HG03439 (cell line): ENCODE data around the gene RHOBTB1.
A peak's percentile ranks its signal among the peaks of the same experiment; 100 is the strongest.
"Not testable (repeated sequence)": the region's sequence is repeated elsewhere in the genome, so short reads cannot be mapped to it uniquely, and the experiment has no call there.

Source experiments
- ATAC-seq: cut with Tn5 transposase; IDR thresholded peaks from one replicate; pipeline ENCODE4 v1.9.1; 2021; ENCODE audit warnings: mild to moderate bottlenecking, moderate library complexity; ENCODE audit not compliant: unreplicated experiment

RHOBTB1 gene

DNA sequence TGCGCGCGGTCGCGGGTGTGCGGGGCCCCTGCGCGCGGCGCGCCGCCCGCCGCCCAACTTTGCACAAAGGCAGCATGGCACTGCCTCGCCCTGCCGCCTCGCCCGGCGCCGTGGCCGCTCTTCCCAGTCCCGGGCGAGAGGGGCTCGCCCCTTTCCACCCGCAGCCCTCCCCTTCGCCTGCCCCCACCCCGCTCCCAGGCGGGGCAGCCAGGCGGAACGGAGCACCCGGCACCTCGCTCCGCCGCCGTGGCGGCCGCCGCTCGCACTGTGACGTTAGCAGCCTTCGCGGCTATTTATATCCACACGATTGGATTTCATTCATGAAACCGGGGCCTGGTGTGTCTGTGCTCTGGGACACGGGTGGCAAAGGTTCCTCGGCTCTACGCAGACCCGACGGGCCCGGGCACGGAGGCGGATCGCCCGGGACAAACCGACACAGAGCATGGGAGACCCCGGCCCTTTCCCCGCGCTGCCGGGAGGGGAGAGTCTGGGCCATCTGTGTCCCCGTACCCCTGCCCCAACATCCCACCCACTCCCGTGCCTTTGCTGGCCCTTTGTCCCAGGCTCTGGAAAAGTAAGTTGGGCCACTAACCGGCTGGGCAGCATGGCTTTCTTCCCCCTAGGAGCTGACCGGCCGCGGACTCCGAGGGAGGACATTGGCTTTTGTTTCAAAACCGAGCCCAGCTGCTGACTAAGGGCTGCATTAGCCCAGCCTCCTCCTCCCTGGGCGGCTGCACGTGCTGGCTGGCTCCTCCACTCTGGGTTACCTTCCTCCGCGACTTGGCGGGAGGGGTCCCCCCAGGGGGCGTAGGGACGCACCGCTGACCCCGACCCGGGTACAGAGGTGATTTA is at the start of gene RHOBTB1:
RHOBTB1 (minus strand) TSS at position 128 of the 852 bp plus-strand sequence. CDS start 32,643 bp downstream, outside the sequence.
- ATAC-seq, result peak; percentile 53

- no peak for ATAC-seq
These were observed 48.7 kb upstream of the RHOBTB1 start for GRCh38 chr10:60992636-60993035.

GRCh38 chr10:60990663-60991062 is 46.7 kb upstream of the RHOBTB1 start:
- ATAC-seq, result no peak

GRCh38 chr10:60989400-60989876 is 45.5 kb upstream of the RHOBTB1 start:
- ATAC-seq, result no peak

DNA sequence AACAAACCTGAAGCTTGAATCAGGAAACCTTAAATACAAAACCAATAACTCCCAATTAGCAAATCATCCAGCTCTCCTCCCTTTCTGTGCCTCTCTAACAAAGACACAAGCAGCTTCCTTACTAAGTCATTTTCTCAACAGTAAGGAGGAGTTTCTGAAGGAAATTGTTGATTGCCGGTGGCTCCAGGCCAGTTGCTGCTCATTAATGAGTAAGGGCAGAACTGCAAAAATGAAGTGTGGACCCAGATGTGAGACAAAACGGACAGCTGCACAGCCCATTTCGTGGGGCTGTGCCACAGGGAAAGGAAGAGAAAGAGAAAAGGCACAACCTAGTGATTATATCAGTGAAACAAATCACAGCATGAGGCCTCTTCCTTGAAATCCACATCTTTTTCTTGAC is 42.8 kb upstream of the RHOBTB1 start:
- ATAC-seq, result no peak

DNA sequence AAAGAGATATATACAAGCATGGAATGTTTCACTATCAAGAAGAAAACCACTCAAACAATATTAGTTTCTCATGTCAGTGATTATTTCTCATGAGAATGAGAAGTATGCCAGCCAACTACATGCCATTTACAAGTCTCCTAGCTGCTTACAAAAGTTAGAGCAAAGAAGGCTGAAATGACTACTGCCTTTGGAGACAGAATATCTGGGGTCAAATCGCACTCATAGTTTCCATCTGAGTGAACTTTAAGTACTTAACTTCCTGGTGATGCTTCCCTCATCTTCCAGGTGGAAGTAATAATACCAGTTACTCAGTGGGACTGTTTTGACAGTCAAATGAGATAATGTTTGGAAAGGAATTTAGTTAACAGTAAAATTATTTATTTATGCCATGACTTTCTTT is 42.0 kb upstream of the RHOBTB1 start:
- ATAC-seq, result no peak

- no peak for ATAC-seq
These were observed 37.0 kb upstream of the RHOBTB1 start for GRCh38 chr10:60980997-60981396.

DNA sequence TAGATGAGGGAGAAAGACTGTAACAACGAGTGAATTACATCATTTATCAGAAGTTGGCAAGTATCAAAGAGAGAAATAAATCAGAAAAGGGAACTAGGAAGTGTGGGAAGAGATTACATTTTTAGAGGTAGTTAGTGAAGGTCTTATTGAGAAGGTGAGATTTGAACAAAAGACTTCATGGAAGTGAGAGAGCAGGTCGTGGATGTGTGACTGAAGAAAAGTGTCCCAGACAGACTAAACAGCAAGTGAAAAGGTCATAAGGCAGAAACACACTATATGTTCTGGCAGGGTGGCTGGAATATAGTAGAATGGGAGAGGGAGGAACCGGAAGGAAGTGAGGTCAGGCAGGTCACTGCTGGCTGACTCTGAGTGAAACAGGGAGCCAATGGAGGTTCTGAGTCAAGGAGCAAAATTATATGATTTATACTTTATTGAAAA is 35.7 kb upstream of the RHOBTB1 start:
- ATAC-seq, result no peak

GRCh38 chr10:60978287-60979115 is 34.5 kb upstream of the RHOBTB1 start:
- no peak for ATAC-seq

DNA sequence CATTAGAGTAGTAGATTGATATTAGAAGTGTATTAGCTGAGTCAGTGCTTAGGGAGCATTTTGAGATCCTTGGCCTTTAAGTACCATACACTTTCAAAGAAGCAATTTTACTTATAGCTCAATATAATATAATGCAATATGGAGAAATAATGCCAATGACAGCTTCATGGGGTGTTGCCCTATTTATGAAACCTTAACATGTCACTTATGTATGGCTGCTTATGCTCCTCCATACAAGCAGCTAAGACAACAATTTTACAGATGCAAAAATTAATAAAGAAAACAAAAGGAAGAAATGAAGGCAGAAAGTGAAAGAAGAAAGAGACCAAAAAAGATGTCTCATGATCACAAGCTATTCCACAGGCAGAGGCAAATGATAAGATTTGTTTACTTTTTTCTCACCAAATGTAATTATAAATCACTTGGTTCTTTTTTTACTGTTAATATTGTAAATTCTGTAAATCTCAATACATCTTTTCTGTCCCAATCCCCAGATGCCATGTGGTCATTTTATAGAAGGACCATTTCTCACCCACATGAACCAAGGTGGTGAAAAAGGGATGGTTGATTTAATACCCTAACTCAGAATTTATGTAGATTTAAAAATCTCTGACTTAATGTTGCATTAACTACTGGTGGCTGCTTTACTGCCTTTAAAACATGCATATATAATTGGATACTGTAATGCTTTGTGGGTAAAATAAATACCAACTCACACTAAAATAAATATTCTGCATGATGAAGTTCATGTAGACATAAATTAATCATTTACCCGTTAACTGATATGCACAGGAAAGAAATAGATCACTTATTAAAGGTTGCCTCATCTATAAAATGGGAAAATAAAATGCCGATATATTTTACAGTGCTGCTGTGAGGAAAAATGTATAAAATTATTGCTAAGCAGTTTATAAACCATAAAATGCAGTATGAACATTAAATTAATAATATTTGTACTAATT is 33.5 kb upstream of the RHOBTB1 start:
- no peak for ATAC-seq

DNA sequence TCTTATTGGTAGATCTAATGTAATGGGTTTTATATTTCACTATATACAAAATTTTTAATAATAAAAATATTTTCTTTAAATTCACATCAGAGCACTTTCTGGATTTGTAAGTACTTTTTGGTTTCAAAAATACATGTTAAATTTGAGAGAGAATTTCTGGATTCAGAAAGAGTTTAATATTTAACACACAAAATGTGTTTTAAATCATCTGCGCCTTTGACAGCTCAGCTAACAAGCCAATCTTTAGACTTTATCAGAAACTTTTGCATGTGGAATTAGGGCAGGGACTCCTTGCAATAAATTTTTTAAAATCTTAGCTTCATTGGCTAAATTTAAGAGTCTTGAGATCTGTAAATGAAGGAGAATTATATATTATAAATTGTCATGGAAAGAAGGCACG is 32.7 kb upstream of the RHOBTB1 start:
- ATAC-seq, result no peak

GRCh38 chr10:60975716-60976115 is 31.7 kb upstream of the RHOBTB1 start:
- ATAC-seq, result no peak

- ATAC-seq, result no peak
These were observed 30.6 kb upstream of the RHOBTB1 start for GRCh38 chr10:60974463-60975149.

DNA sequence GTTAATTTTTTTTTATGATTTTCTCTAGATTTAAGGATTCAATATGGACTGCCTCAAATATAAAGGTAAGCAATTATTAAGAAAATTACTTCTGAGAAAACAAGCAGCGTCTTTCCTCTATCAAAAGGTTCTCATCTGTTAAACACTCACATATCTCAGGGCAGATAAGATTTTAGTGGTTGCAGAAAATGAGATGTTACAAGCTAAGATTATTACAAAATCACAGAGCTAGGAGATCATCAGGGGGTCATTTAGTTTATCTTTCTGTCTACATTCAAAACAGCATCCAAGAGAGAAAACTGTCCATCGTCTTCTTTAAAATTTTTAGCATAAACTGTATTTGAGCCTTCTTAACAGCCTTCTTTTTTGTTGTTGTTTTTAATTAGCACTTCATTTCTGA is 29.1 kb upstream of the RHOBTB1 start:
- ATAC-seq, result no peak

GRCh38 chr10:60972181-60972580 is 28.2 kb upstream of the RHOBTB1 start:
- ATAC-seq, result not testable (repeated sequence)

GRCh38 chr10:60970526-60970925 is 26.5 kb upstream of the RHOBTB1 start:
- no peak for ATAC-seq

DNA sequence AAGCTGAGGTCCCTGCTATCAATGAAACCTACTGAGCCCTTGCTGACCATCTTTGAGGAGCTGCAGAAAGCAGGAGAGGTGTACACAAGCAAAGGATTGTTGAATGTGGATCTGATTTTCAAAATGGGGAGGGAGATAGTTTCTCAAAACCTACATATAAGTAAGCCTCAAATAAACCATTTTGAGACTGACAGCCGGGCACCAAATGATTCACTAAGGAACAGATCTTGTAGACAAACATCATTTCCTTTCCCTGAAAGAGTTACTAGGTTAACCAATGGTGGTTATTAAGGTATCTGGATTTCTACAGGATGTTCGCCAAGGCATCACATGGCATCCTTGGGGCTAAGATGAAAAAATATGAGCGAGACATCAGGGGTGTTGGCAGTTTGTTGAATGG is 24.5 kb upstream of the RHOBTB1 start:
- ATAC-seq, result no peak

GRCh38 chr10:60967854-60968484 is 24.0 kb upstream of the RHOBTB1 start:
- no peak for ATAC-seq

DNA sequence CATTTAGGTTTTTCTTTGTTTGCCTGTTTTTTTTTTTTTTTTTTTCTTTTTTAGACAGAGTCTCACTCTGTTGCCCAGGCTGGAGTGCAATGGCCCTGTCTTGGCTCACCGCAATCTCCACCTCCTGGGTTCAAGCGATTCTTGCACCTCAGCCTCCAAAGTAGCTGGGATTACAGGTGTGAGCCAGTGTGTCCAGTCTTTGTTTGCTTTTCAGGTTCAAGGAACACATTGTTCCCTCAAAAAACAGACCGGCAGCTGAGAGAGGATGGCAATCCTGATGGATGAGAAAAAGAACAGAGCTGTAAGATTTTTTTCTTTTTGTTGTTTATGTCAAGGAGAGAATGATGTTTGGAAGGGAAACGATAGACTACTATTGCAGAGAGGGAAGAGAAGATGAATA is 23.3 kb upstream of the RHOBTB1 start:
- ATAC-seq, result no peak

DNA sequence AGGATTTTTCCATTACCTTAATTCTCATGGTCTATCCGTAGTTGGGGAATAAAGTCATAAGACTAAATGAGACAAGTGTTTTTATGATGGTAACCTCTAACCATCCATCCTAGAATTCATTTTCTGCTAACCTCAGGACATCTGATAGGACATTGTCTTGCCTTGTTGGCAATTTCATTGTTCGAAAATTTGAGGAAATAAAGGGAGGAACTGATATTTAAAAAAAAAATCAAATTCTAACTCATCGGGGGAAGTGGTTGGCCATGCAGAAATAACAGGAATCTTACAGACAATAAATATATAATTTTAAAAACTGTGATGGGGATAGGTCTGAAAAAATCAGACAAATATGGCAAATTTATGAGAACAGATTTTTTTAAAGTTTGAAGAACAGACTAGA is 21.7 kb upstream of the RHOBTB1 start:
- no peak for ATAC-seq
